GM19043 (cell line): ENCODE measurements around the gene SMYD3.
A peak's percentile ranks its signal among the peaks of the same experiment; 100 is the strongest.

ENCODE experiments used
- ATAC-seq: cut with Tn5 transposase; IDR thresholded peaks from one replicate; pipeline ENCODE4 v1.9.1; 2021; ENCODE audit warnings: low read depth; ENCODE audit not compliant: unreplicated experiment

SMYD3 gene

DNA sequence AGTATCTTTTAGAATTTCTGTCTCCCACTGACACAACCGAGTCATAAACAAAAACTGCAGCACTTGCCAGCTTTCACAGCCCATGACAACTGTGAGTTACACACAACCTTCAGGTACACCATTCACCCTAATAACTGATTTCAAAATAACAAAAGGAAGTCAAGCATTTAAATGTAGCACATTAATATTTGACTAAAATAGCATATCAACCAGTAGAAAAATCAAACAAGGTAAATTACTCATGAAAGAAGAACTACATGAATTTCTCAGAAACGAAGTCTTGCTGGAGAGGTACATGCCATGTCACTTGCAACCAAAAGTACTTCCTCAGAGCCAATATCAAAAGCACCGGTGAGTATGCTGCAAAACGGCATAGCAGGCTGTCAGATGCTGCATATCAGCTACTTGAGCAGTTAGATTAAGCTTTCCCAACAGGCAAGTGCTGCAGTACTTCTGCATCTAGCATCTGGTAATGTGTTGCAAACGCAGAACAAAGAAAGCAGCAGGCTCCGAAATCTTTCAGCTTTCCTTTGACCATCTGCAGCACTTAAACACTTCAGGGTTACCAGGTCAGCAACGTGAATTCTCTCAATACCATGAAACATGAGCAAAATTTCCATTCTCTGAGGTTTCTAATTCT, 223.2 kb downstream of the SMYD3 start:
- no peak for ATAC-seq

DNA sequence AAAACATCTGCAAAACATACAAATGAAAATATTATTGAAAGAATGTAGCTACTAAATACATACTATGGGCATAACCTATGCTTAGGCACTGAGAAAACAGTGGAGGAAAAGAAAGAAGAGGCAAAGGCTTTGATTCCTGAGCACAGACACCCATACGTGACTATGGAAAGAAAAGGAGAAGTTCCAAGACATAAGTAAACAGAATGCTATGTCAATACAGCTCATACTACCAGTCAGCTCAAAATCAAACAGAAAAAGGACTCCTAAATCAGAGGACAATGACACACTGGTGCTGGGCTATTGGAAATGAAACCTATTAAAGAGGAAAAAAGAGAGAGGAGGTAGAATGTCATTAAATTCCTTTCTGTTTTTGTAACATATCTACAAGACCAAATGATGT, 225.4 kb downstream of the SMYD3 start:
- ATAC-seq: no peak

DNA sequence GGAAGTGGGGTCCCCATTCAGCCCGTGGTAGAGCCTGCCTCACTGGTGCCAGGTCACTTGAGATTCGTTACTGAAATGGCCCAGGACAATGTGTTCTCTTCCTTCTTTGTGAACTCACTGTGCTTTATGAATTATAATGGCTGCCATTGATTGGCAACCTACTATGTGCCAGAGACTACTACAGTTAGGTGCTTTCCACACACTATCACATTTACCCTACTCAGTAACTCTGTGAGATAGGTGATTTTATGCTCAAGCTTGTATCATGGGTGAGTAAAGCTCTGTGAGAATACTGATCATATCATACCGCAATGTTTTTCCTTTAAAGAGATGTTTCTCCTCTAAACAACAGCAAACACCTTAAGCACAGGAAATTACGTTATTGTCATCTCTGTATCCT, 225.9 kb downstream of the SMYD3 start:
- no peak for ATAC-seq

DNA sequence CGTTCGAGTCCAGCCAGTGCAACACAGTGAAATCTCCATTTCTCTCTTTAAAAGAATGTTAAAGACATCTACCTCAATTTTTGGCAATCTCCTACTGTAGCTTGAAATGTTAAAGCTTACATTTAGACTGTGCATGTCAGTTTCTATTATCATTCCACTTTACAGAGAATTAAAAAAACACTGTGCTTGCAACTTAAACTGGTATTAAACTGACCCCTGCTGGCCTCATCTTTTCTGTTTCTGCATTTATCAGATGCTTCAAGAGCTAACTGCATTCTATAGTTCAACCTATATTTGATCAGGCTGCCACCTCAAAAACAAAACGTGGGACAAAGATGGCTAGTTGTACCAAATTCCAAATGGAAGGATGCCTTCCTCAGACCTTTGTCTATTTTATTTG, 226.5 kb downstream of the SMYD3 start:
- ATAC-seq: no peak

DNA sequence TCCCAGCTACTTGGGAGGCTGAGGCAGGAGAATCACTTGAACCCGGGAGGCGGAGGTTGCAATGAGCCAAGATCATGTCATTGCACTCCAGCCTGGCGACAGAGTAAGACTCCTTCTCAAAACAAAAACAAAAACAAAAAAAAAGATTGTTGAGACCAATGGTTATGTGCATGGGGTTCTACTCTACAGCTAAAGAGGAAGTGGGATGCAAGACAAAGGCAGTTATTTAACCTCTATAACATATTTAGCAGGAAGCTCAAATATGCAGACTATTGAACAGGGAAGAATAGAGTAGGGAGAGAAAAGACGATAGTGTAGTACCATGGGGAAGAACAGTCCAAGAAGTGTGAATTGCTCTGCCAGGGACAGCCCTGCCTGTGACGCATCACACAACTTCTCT, 227.7 kb downstream of the SMYD3 start:
- ATAC-seq: no peak

DNA sequence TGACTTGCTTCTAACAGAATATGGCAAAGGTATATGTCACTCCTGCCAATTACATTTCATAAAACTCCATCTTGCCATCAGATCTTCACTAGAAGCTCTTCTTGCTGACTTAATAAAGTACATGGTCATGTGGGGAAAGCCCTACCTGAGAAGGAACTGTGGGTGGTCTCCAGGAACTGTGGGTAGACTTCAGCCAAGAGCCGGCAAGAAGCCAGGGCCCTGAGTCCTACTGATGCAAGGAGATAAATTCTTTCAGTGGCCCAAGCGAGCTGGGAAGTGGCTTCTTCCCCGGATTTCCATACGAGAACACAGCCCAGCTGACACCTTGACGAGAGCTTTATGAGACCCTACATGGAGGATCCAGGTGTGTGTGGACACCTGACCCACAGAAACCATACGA, 228.7 kb downstream of the SMYD3 start:
- no peak for ATAC-seq

DNA sequence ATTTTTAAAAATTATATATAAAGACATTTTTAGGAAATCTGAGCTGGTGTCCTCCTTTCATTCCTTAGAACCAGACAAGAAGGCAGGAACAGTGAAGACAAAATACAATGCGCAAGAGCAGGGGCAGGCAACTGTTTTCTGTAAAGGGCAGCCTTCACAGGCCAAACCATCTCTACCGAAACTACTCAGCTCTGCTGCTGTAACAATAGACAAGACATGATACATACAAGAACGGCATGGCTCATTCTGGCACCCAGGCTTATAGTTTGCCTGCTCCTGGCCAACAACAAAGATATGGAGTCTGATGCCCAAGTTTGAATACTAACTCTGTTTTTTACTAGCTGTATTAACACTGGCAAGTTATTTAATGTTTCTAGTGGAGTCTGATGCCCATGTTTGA, 232.0 kb downstream of the SMYD3 start:
- no peak for ATAC-seq

DNA sequence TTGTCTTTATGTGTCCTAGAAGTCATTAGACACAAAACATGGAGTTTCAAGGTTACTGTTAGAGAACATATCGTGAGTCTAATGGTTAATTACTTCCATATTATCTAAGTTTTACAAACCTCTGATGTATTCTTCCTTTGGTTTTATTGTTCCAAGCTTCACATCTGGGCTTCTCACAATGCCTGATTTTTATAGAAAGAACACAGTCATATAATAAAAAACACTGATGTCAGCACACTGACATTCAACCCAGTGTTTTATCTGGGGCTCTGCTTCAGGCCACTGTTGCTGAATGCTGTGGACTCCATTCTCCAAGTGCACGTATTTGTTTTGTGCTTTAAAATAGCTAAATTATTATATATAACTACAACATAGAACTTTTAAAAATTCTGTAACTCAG, 232.9 kb downstream of the SMYD3 start:
- no peak for ATAC-seq

DNA sequence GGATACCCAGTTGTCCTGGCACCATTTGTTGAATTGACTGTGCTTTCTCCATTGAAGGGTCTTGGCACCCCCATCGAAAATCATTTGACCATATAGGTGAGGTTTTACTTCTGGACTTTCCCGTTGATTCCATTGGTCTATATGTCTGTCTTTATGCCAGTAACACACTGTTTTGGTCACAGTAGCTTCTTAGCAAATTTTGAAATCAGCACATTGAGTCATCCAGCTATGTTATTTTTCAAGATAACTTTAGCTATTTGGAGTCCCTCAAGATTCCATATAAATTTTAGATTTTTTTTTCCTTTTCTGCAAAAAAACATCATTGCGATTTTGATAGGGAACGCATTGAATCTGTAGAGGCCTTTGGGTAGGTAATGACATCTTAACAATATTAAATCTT, 235.6 kb downstream of the SMYD3 start:
- ATAC-seq: no peak

DNA sequence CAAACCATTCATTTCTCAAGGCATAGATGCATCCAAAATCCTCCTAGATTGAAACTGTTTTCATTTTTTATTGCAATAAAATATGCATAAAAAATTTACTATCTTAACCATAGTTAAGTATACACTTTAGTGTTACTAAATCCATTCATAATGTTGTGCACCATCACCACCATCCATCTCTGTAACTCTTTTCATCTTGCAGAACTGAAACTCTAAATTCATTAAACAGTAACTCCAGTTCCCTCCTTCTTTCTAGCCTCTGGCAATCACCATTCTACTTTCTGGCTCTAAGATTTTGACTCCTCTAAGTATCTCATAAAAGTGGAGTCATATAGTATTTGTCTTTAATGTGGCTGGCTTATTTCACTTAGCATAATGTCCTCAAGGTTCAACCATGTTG, 236.8 kb downstream of the SMYD3 start:
- peak; percentile 90 for ATAC-seq

DNA sequence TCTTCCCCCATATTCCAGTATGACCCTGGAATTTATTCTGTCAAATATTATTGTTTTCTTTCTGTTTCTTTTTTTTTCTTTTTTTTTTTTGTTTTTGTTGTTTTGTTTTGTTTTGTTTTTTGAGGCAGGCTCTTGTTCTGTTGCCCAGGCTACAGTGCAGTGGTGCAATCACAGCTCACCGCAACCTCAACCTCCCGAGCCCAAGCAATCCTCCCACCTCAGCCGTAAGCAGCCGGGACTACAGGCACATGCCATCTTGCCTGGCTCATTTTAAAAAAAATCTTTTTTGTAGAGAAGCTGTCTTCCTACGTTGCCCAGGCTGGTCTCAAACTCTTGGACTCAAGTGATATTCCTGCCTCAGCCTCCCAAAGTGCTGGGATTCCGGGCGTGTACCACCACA, 237.6 kb downstream of the SMYD3 start:
- ATAC-seq: no peak

DNA sequence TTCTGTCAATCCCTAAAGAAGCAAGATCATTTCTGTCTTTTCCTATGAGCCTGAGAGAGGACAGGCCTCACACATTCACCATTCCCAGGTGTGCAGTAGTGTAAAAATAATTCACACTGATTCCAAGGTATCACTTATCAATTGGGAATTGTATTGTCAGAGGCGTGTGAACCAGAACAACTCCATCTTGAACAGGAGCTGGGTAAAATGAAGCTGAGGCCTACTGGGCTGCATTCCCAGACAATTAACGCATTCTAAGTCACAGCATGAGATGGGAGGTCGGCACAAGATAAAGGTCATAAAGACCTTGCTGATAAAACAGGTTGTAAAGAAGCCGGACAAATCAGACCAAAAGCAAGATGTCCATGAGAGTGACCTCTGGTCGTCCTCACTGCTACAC, 239.2 kb downstream of the SMYD3 start:
- no peak for ATAC-seq

DNA sequence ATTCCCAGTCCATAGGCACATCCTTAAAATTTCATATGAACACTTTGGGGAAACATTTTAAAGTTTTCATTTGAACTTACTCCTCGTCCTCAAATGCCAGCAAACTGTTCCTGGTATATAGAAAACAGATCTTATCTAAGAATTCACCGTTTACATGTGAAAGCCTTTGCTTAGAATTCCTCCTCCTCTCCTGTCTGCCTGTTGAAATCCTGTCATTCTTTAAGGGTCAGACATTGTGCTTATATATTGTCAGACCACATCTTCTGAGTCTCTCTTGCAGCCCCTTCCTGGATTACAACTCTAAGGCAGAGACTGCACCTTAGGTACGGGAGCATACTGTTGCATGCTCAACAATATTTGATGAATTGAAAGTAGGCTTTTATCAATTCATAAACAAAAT, 239.7 kb downstream of the SMYD3 start:
- ATAC-seq: no peak

DNA sequence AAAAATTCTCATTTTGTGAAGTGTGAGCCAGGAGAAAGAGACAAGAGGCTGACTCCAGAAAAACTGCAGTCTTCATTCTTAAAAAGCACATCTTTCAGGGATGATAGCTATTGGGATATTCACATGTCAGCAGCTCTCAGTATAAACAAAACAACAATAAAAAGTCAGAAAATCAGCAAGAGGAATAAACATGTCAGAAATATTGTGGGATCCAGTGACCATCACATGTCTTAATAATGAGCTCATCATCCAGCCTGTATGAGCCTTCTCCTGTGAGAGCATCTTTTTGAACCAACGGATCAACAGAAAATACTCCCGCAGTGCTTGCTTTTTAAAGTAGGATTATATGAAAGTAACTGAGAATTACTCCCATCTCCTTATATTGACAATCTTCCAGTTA, 241.6 kb downstream of the SMYD3 start:
- ATAC-seq: no peak

DNA sequence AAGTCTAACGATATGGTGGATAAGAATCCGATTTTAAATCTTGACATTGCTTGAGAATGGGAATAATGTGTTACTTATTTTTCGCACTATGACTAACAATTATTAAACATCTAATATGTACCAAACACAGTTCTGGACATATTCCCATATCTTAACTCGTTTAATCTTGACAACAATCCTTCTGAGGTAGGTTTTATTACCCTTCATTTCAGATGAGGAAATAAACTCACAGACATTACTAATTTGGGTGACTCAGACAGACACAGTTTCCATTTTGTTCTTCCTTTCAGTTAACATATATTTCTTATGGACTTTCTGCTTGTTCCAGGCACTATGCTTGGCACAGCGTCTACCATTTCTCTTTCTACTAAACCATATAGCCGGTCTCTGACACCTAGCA, 244.8 kb downstream of the SMYD3 start:
- ATAC-seq: no peak

DNA sequence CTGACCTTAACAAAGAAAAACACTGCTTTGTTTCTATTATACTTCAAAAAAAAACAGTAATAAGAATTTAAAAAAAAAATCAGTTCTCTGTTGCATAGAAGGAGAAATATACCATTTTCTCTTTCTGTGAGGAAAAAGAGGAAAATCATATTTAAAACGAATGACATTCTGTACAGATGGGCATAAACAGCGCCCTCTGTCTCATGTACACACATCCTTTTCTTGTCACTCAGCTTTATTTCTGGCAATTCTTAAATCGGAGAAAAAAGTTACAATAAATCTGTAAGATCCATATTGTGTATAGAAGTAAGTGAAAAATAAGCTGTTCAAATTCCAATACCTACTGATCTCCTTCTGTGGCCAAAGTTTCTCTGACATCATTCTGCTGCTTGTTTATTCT, 245.4 kb downstream of the SMYD3 start:
- no peak for ATAC-seq

DNA sequence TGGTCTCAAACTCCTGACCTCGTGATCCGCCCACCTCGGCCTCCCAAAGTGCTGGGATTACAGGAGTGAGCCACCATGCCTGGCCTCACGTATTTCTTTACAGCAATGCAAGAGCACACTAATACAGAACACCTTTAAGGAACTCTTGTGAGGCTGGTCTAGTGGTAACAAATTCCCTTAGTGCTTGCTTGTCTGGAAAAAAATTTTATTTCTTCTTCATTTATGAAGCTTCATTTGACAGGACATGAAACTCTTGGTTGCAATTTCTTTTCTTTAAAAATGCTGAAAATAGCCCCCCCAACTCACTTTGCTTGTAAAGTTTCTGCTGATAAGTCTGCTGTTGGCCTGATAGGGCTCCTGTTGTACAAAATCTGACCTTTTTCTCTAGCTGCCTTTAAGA, 248.8 kb downstream of the SMYD3 start:
- no peak for ATAC-seq

DNA sequence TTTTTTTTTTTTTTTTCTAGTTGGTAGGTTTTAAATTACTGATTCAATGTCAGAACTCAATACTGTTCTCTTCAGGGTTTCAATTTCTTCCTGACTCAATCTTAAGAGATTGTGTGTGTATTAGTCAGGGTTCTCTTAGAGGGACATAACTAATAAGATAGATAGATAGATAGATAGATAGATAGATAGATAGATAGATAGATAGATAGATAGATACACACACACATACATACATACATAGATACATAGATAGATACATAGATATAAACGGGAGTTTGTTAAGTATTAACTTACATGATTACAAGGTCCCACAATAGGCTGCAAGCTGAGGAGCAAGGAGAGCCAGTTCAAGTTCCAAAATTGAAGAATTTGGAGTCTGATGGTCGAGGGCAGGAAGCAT, 251.3 kb downstream of the SMYD3 start:
- no peak for ATAC-seq

DNA sequence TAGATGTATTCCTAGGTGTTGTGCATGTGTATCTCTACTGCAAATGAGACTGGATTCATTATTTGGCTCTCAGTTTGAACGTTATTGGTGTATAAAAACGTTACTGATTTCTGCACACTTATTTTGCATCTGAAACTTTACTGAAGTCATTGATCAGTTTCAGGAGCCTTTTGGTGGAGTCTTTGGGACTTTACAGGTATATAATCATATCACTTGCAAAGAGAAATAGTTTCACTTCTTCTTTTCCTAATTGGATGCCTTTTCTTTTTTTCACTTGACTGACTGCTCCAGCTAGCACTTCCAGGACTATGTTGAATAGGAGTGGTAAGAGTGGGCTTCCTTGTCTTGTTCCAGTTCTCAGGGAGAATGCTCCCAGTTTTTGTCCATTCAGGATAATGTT, 252.2 kb downstream of the SMYD3 start:
- no peak for ATAC-seq

DNA sequence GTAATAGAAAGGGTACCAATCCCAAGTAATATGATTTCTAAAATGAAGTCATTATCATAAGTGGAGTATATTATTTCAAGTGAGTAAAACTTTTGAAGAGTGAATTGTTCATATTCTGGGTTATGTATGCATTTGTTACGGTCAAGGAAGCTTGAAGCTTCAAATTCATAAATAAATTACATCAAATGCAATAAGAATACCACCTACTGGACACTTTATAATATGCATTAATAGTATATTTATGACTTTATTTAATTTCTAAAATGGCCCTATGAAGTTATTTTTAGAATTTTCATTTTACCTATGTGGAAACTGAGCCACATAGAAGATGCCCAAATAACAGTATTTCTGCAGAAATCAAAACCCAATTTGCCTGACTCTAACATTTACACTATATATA, 260.6 kb downstream of the SMYD3 start:
- ATAC-seq: no peak

DNA sequence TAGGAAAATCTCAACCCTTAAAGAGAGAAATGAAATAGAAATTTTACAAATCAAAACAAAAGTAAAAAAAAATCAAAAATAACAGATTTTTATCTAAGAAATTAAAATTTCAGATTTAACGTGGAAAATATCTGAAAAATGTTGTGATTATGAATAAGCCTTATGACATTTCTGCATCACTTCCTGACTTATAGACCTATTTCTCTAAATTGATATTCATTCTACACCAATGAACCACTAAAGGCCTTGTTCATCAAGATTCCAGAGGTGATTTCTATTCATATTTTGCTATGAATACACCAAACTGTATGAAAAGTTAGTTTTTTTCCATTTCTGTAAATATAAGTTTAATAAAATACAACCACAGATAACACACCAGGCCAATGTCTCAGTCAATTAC, 261.5 kb downstream of the SMYD3 start:
- ATAC-seq: no peak

DNA sequence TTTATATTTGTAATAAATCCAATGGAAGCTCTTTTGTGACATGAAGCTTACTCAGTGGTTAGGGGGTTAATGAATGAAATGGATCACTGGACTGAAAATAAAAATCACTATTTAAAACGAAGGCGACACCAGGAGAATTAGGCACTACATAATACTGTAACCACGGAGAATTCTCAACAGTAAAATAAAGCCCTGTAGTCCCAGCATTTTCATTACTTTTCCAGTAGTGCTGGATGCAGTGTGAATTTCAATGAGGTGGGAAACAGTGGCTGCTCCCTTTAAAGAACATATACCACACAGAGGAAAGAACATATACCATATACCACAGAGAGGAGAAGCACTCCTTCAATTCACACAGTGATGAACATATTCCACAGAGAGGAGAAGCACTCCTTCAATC, 275.0 kb downstream of the SMYD3 start:
- ATAC-seq: no peak

DNA sequence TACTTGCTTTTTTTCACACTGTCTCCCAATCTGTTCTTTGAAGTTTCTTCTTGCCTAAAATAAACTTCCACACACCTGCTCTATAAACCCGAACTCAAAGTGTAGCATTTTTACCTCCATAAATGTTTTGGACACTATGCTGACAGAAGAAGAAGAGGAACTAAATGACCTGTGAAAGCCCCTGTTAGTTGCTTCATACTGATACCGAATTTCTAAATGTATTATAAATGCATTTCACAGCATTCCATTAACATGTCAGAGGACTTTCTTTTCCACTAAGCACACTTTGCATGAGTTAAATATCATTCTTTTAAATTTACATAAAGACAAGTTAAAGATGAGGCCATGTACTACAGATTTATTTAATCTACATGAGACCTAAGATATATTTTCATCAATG, 281.0 kb downstream of the SMYD3 start:
- ATAC-seq: no peak
